Measurements from ENCODE around the gene SLC6A8.
"Not testable (repeated sequence)": the region's sequence is repeated elsewhere in the genome, so short reads cannot be mapped to it uniquely, and the experiment has no call there.

Gene SLC6A8

GRCh38 chrX:153694256-153694655 lies 6.5 kb downstream of the SLC6A8 start:
- DNase-seq: not testable (repeated sequence)

- DNase-seq: no peak
Observed at GRCh38 chrX:153694687-153695270, 7.1 kb downstream of the SLC6A8 start.

DNA sequence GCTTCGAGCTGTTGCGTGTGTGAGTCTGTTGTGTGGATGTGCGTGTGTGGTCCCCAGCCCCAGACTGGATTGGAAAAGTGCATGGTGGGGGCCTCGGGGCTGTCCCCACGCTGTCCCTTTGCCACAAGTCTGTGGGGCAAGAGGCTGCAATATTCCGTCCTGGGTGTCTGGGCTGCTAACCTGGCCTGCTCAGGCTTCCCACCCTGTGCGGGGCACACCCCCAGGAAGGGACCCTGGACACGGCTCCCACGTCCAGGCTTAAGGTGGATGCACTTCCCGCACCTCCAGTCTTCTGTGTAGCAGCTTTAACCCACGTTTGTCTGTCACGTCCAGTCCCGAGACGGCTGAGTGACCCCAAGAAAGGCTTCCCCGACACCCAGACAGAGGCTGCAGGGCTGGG lies 8.4 kb downstream of the SLC6A8 start:
- no peak for DNase-seq

DNA sequence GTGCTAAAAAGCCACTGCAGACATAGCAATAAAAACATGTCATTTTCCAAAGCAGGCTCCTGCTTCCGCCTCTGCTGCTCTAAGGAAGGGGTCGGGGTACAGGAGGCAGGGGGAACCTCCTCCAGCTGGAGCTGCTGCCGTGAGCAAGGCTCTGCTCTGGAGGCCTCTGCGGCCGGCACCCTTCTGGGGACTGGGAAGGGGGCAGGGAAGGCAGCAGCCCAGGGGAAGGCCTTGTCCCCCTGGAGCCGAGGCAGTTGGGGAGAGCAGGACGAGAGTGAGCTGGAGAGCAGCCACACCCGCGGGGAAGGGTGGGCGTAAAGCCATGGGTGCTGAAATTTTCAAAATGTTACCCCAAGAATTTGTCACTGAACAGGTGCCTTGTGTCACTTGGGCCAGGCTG lies 8.8 kb downstream of the SLC6A8 start:
- not testable (repeated sequence) for DNase-seq

DNA sequence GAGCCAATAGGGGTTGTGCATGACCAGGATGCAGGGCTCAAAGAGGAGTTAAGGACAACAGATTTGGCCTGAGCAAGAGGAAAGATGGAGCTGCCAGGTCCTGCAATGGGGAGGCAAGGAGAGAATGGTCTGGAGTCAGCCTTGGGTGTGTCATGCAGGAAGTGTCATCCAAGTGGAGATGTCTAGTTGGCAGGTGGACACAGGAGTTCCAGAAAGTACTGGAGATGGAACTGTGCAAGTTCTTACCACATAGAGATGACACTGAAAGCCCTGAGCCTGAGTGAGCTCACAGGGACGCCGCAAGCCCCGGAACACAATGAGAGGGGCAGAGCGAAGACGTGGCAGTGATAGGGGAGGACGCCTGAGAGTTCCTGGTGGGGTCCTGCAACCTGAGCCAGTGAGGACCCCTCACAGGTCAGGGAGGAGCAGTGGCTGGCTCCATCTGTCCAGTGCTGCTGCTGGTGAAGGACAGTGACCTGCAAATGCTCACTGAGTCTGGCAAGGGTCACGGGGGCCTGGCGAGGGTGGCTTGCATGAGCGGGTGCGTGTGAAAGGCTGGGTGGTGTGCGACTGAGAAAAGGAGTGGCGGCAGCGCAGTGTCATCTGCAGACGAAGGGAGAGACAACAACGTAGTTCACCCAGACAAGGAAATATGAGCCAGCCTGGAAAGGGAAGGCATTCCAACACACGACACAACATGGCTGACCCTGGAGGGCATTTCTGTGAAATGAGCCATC lies 9.4 kb downstream of the SLC6A8 start:
- DNase-seq: not testable (repeated sequence)

DNA sequence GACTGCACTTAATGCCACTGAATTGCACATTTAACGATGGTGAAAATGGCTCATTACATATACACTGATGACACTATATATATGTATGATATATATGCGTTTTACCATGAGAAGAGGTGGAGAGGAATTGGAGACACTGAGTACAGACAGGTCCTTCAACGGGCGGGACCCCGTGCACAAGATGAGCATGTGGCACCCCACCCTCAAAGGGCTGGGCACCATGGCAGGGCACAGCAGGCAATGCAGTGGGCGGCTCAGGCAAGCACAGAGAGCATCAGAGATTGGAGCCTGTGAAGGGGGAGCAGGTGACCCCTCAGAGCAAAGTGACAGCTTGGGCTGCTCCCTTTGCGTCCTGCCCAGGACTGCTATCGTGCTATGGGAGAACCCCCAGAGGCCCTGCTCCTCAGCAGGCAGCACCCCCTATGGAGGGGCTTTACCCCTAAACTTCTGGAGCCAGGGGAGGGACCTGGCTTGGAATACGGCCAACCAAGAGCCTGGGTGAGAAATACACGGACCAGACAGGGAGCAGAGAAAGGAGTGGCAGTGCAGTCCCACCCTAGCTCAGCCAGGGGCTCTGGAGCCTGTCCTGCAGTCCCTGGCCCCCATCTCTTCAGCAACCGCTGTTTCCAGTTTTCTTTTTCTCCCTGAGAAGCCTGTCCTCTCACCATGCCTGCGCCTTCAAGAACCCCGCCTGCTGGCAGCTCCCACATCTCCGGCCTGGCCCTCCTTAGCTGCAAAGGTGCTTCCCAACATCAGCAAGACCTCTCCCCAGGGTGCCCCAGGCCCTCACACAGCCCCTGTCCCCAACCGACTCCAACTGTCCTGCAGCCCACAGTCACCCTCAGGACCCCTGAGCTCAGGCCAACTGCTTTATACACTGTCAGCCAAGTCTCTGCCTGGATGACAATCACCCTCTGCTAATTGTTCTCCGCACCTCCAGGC lies 10.5 kb downstream of the SLC6A8 start:
- no peak for DNase-seq

GRCh38 chrX:153699210-153699783 lies 11.6 kb downstream of the SLC6A8 start:
- DNase-seq: not testable (repeated sequence)

DNA sequence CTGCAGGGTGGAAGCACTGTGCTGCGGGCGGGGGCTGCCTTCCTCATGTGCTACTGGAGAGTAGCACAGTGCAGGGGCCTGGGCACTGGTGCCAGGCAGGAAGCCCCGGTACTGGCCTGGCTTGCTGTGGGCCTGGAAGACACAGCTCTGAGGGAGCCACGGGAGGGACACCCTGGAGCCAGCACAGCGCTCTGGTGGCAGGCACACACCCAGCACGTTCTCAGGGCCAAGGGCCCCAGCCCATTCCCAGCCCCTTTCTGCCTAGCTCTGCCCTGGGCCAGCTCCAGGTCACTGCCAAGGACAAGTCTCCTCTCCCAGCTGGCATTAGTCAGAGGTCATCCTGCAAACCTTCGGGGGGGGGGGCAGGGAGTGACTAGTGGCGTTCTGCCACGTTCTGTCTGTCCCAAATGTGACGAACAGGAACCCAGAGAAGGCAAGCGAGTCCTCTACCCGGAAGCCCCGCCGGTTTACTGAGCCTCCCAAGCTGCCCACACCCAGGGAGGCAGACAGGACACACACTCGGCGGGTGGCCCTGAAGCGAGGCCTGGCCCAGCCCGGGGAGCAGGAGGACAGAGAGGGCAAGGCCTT lies 12.2 kb downstream of the SLC6A8 start:
- not testable (repeated sequence) for DNase-seq

DNA sequence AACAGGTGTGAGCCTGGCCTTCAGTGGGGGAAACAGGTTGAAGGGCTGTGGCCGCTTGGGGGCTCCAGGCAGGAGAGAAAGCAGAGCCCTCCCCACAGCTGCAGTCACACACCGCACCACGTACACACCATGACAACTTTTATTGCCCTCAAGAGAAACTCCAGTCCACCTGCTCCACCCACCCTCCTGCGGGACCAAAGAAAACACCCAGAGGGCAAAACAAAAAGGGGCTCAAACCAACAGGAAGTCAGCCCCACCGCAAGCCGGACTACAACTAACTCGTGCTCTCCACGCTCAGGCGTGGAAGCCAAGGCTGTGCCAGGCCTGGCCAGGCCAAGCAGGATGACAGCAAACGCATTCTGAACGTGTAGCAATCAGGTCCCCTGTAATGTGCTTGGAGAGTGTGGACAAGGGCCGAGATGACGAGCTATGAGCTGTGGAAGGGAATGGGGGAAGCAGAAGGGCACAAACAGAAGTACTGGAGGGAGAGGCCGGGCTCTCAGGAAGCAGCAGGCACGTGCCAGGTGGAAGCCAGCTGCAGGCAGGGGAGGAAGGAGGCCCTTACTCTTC lies 12.7 kb downstream of the SLC6A8 start:
- DNase-seq: no peak

- DNase-seq: no peak
Observed at GRCh38 chrX:153700967-153701366, 13.2 kb downstream of the SLC6A8 start.

- DNase-seq: no peak
Observed at GRCh38 chrX:153701706-153702105, 14.0 kb downstream of the SLC6A8 start.

GRCh38 chrX:153702336-153703035 lies 14.8 kb downstream of the SLC6A8 start:
- DNase-seq: no peak

- no peak for DNase-seq
Observed at GRCh38 chrX:153703036-153703370, 15.3 kb downstream of the SLC6A8 start.

DNA sequence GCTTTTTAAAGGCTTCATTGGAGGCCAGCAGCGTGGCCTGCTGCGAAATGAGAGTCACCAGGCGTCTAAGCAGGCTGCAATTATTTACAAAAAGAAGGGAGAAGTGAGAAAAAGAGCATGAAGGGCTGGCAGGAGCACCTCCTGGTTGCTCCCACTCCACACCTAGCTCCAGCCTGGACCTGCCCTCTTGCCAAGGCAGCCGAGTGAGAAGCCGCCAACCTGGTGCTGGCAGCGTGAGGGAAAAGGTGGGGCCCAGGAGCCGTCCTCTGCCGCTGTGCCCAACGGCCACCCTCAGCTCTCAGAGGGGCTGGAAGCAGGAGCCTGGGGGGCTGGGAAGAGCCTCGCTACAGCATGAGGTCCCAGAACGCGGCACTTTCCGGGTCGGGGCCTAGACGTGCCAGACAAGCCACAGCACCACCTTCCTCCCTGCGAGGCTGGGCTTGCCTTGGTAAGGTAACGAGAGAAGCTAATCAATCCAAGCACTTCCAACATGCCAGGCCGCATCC lies 16.3 kb downstream of the SLC6A8 start:
- DNase-seq: no peak

DNA sequence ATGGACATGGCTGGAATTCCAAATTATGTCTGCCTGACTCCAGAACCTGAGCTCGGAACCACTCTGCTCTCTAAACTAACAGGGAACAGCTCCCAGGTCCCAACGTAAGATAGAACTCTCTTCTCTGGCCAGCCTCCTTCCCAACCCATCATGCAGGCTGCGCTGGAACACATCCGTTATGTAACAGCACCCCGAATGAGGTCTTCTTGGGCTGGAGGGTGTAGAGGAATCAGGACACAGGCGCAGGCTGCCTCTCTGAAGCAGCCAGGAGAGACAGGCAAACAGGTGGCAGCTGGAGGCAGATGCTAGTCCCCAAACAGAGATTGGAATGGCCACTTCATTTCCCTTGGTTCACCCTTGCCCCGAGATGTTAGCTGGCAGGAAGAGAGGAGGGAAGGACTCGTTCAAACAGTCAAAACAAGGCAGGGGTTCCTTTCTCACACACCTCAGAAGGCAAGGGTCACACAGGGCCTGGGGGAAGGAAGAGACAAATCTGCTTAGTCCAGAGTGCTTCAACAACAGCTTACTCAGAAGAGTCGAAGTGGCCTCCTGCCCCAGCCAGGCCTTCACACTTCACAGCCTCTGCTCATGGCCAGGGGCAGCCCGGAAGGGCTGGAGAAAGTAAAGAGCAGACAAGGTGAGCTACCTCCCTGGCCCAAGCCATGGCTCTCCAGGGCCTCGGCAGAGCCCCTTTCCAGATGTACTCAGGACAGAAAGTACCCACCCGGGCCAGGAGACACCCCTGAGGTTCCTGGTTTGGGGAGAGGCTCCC lies 17.1 kb downstream of the SLC6A8 start:
- not testable (repeated sequence) for DNase-seq

DNA sequence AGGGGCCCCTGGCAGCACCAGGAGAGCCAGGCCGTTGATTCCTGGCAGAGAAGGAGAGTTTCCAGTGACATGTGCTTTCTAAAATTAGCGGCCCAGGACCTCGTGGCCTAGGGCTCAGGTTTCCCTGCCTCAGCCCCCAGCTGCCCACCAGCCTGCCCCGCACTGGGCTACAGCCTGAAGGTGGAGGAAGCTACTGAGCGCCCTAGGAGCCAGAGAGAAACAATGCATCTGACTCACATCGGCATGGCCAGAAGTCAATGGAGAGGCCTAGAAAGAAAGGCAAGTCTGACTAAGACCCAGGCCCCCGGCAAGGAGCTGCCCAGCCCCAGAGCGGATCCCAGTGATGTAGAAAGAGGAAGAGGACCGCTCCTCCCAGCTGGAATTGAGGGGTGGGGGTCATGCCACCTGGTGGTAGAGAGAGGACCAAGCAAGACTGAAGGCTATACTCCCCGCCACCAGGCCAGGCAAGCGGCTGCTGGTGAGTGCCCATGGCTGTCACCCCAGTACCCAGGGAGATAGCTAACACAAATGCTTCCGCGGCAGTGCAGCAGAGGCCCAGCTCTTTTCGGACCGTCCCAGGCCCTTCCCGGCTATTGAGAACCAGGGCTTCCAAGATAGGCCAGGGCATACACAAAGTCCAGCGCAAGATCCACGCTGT lies 17.8 kb downstream of the SLC6A8 start:
- DNase-seq: not testable (repeated sequence)

- DNase-seq: no peak
Observed at GRCh38 chrX:153706799-153707198, 19.1 kb downstream of the SLC6A8 start.

- no peak for DNase-seq
Observed at GRCh38 chrX:153707406-153707805, 19.7 kb downstream of the SLC6A8 start.

- peak; percentile 29 for DNase-seq
Observed at GRCh38 chrX:153708415-153708814, 20.7 kb downstream of the SLC6A8 start.

Measured in NCI-H1105 treated with DMSO at 0.1 percent for 48 hours (cell line).